NB4 (cell line): Measurements from ENCODE around the gene ROBO4.
A peak's percentile ranks its signal among the peaks of the same experiment; 100 is the strongest.

ENCODE experiments used
- DNase-seq: peaks from one replicate; pipeline ENCODE4 v3.0.0; 2010; ENCODE audit warnings: low read depth
- H3K4me3 ChIP-seq: one replicate; pipeline ENCODE4 v1.5.1; 2011; ENCODE audit warnings: mild to moderate bottlenecking, low read depth, low read length, moderate library complexity
- CTCF ChIP-seq: IDR thresholded peaks from one replicate; pipeline ENCODE4 v1.5.1; 2012; ENCODE audit warnings: low read depth, low read length
- MAX ChIP-seq: IDR thresholded peaks from 2 replicates; pipeline ENCODE4 v1.6.1; 2011; ENCODE audit warnings: low read depth, low read length
- MYC ChIP-seq: IDR thresholded peaks from 2 replicates; pipeline ENCODE4 v1.6.1; 2011; ENCODE audit warnings: low read depth, low read length
- POLR2A ChIP-seq: IDR thresholded peaks from 2 replicates; pipeline ENCODE4 v1.6.1; 2011; ENCODE audit warnings: mild to moderate bottlenecking; ENCODE audit not compliant: insufficient read length; ENCODE audit errors: extremely low read depth

ROBO4 gene

GRCh38 chr11:124837491-124837856 lies 60.2 kb downstream of the ROBO4 start:
- DNase-seq = peak; percentile 70
- no peak overlapping the region for H3K4me3 ChIP-seq
- TF ChIP-seq MAX = no peak
- peak; percentile 68 for TF ChIP-seq CTCF

- no peak for TF ChIP-seq CTCF
- TF ChIP-seq MAX = no peak
- TF ChIP-seq POLR2A = no peak
- no peak for TF ChIP-seq MYC
- no peak overlapping the region for H3K4me3 ChIP-seq
- no peak for DNase-seq
These were observed 61.7 kb downstream of the ROBO4 start for GRCh38 chr11:124835918-124836317.

- H3K4me3 ChIP-seq = no peak overlapping the region
- no peak for TF ChIP-seq MYC
- no peak for TF ChIP-seq POLR2A
- no peak for TF ChIP-seq CTCF
- no peak for TF ChIP-seq MAX
- DNase-seq = no peak
These were observed 63.0 kb downstream of the ROBO4 start for GRCh38 chr11:124834526-124835180.
